ENCODE data around the gene GRIK3.

The GRIK3 gene

DNA sequence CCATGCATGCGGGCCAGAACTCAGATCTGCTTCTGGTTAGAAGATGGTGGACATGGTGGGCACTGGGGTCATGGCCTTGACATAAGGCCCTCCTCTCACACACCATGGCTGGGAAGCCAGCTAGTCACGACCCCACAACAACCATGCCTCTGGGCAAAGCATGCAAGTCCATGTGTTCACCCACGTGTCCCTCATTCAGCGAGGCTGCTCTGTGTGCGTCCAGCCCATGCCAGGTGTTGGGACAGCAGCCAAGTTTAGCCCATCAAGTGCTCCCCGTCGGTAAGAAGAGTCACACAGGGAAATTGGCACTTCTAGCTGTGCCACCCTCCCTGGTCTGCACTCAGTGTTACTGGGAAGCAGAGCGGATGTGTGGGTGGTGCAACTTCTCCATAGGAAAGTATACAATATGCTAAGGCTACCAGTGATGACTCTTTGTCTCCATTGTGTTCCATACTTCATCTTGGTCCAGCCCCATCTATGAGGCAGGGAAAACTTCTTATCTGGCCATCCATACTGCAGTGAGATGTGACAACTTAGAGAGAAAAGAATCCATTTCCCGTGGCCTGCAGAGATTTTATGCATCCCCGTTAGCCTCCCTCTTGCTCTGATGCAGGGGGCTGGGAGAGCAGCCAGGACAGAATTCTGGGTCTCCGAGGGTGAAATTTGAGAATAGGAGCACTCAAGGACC, 198.0 kb downstream of the GRIK3 start:
- TF ChIP-seq, protein P1, sequence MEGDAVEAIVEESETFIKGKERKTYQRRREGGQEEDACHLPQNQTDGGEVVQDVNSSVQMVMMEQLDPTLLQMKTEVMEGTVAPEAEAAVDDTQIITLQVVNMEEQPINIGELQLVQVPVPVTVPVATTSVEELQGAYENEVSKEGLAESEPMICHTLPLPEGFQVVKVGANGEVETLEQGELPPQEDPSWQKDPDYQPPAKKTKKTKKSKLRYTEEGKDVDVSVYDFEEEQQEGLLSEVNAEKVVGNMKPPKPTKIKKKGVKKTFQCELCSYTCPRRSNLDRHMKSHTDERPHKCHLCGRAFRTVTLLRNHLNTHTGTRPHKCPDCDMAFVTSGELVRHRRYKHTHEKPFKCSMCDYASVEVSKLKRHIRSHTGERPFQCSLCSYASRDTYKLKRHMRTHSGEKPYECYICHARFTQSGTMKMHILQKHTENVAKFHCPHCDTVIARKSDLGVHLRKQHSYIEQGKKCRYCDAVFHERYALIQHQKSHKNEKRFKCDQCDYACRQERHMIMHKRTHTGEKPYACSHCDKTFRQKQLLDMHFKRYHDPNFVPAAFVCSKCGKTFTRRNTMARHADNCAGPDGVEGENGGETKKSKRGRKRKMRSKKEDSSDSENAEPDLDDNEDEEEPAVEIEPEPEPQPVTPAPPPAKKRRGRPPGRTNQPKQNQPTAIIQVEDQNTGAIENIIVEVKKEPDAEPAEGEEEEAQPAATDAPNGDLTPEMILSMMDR (conservative IDR thresholded peaks at IDR 0.05; ENCODE audit: low read depth, low read length): no peak
- no peak for DNase-seq (ENCODE audit: low read depth)
- no peak overlapping the region for H3K4me3 ChIP-seq (ENCODE audit: low read depth, low read length)

DNA sequence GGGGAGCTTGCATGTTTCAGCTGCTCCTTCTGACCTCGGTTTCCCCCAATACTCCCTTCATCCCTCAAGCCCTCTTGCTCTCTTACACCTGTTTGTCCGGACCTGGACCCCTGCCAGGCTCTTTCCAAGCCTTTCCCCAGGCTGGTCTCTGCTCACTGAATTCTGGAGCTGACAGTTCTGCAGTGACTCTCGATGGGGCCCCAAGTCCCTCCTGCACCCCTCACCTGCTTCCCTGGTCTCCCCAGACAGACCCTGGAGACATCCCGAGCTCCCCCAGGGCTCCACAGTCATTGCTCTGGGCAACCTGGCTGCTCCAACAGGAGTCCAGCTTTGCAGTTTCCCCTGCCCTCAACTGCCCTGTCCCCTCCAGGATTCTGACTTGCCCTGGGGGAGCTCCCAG, 198.6 kb downstream of the GRIK3 start:
- no peak overlapping the region for H3K4me3 ChIP-seq (ENCODE audit: low read depth, low read length)
- DNase-seq (ENCODE audit: low read depth): no peak
- TF ChIP-seq, protein P1 (conservative IDR thresholded peaks at IDR 0.05; ENCODE audit: low read depth, low read length): no peak

DNA sequence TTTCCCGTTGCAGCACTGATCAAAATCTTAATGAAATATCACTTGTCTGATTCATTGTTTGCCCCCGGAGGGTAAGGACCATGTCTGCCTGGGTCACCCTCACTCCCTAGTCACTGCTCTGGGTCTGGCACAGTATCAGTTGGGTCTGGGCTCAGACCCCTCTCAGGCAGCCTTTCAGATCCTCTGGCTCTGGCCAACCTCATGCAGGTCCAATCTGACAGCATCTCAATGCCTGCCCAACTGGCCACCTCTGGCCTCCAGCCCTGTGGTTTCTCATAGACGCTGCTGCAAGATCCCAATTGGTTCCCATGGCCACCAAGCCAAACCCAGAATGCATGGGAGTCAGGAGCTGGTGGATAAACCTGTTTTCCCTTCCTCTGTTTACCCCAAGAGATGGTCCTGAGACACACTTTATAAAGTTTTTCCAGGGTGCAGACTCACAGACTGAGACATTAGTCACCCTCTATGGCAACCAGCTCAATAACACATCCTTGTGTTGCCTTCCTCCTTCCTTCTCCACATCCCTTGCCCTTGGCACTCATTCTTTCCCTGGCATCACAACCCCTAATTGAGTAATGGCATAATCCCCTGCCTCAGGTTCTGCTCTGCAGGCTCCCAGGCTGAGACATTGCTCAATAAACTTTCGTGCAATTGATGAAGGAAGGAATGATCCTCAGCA, 199.2 kb downstream of the GRIK3 start:
- no peak overlapping the region for H3K4me3 ChIP-seq (ENCODE audit: low read depth, low read length)
- DNase-seq (ENCODE audit: low read depth): no peak
- TF ChIP-seq, protein P1 (conservative IDR thresholded peaks at IDR 0.05; ENCODE audit: low read depth, low read length): no peak

DNA sequence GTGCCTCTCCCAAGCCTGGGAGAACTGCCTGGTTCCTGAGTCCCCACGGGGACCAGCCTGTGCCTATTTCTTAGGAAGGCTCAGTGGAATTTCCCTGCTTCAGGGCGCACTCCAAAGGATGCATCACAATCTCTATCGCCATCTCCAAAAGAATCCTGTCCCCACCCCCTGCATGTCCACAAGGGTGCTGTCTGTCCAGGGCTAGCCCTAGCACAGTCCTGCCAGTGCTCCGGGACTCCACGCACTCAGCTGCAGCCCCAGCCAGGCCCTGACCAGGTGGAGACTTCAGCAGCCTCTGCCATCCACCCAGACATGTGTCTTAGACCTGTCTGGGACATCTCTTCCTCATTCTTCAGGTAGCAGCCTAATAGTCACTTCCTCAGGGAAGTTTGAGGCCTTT, 199.7 kb downstream of the GRIK3 start:
- no peak for DNase-seq (ENCODE audit: low read depth)
- TF ChIP-seq, protein P1 (conservative IDR thresholded peaks at IDR 0.05; ENCODE audit: low read depth, low read length): no peak
- no peak overlapping the region for H3K4me3 ChIP-seq (ENCODE audit: low read depth, low read length)

DNA sequence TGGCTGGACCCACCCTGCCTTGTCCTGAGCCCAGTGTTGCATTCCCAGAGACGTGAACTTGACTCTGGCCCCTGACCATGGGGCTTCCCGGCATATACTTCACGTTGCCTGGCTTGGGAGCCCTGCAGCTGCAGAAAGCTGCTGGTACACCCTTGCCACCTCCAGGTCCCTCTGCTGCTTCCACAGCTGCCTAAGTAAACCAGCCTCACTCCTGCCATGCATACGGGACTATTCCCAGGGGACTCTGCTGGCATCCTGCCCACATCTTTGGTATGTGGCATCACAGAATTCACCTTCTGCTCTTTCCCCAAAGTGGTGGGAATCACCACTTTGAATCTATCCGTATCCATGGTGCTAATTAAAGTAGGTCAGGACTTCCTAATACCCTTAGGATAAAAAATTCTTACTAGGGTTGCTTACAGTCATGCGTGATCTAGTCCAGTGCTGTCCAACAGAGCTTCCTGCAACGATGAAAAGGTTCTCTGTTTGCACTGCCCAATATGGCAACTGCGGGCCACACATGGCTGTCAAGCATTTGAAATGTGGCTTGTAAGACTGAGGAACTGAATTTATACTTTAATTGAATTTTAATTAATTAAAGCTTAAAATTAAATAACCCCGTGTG, 203.0 kb downstream of the GRIK3 start:
- TF ChIP-seq, protein P1 (conservative IDR thresholded peaks at IDR 0.05; ENCODE audit: low read depth, low read length): no peak
- DNase-seq (ENCODE audit: low read depth): no peak

DNA sequence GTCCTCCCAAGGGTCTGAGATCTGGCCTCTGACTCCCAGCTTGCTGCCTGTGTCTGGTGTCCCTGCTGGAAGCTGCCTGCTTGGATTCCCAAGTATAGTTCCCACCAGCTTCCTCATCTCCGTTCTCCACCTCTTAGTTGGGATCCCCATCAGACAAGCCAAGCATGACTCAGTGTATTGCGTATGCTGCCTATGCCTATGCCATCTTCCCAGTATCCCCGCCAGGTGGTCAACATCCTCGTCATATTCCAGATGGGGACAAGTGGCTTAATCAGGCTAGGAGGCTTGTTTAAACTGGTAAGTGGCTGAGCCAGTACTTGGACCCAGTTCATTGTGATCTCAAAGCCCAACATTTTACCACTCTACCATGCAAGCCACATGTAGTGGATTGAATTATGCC, 204.4 kb downstream of the GRIK3 start:
- DNase-seq (ENCODE audit: low read depth): no peak
- H3K4me3 ChIP-seq (ENCODE audit: low read depth, low read length): no peak overlapping the region
- TF ChIP-seq, protein P1 (conservative IDR thresholded peaks at IDR 0.05; ENCODE audit: low read depth, low read length): no peak

More for the DNA sequence above, 203.0 kb downstream of the GRIK3 start:
- no peak overlapping the region for H3K4me3 ChIP-seq (ENCODE audit: low read depth, low read length)

All from choroid plexus epithelial cell (primary cell).